GM21367 (cell line): ENCODE results near the gene NSMCE1.

ENCODE experiments used
- ATAC-seq: cut with Tn5 transposase; IDR thresholded peaks from one replicate; pipeline ENCODE4 v1.9.1; 2021; ENCODE audit not compliant: unreplicated experiment

Gene NSMCE1

DNA sequence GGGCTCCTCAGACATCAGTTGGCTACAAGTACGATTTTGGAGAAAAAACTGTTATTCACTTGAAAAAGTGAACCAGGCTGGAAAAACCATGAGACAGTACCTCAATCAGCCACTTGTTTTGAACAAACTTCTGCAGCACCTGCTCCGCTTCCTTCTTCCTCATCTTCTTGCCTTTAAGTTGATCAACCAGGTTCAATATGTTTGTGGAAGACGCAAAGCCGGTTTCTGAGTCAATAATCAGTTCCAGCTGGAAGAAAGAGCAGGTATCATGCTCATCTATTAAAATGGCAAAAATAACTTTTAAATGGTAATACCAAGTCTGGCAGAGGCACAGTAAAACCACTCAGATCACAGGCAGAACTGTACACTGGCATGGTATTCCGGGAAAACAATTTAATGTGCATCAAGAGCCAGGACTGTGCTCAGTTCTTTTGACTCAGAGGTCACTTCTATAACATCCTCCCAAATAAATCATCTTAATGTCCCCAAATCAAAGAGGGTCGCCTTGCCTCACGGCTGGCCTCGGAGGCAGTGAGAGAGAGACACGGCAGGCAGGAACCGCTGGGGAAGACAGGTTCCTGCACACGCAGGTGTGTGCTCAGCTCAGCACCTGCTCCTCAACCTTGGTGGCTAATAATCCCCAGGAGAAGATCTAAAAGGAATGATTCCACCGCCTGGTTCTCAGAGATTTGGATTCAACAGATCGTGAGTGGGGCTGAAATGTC, 35.5 kb downstream of the NSMCE1 start:
- no peak for ATAC-seq

GRCh38 chr16:27232061-27232900, 36.3 kb downstream of the NSMCE1 start:
- no peak for ATAC-seq

GRCh38 chr16:27231692-27232060, 36.9 kb downstream of the NSMCE1 start:
- ATAC-seq, result no peak

- no peak for ATAC-seq
Observed at GRCh38 chr16:27230562-27231001, 38.0 kb downstream of the NSMCE1 start.

DNA sequence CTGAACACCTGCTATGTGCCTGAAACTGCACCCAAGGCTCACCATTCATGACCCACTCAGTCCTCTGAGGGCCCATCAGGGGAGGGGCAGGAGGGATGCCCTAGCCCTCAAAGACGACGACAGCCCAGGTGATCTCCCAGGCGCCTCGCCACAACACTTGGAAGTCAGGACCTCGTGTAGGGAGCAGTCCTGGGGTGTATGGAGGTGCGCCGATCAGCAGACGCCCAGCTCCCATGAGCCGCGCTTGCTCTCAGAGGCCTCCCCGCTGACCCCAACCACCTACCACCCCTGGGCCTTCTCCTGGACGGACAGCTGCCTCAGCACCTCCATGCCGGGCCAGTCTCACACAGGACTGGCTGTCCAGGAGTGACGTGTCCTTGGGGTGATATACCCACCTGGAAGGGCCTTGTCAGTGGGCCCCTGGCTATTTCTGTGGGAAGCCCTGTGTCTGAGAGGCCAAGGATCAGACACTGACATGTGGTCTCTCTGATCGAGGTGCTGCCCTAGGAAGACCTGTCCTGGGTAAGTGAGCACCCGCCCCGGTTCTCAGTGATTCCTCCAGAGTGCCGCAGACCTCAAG, 38.6 kb downstream of the NSMCE1 start:
- ATAC-seq, result no peak

- ATAC-seq, result no peak
Observed at GRCh38 chr16:27228621-27229501, 39.7 kb downstream of the NSMCE1 start.

GRCh38 chr16:27228045-27228444, 40.5 kb downstream of the NSMCE1 start:
- no peak for ATAC-seq

GRCh38 chr16:27226976-27227705, 41.4 kb downstream of the NSMCE1 start:
- ATAC-seq, result no peak

- no peak for ATAC-seq
Observed at GRCh38 chr16:27226476-27226875, 42.1 kb downstream of the NSMCE1 start.

DNA sequence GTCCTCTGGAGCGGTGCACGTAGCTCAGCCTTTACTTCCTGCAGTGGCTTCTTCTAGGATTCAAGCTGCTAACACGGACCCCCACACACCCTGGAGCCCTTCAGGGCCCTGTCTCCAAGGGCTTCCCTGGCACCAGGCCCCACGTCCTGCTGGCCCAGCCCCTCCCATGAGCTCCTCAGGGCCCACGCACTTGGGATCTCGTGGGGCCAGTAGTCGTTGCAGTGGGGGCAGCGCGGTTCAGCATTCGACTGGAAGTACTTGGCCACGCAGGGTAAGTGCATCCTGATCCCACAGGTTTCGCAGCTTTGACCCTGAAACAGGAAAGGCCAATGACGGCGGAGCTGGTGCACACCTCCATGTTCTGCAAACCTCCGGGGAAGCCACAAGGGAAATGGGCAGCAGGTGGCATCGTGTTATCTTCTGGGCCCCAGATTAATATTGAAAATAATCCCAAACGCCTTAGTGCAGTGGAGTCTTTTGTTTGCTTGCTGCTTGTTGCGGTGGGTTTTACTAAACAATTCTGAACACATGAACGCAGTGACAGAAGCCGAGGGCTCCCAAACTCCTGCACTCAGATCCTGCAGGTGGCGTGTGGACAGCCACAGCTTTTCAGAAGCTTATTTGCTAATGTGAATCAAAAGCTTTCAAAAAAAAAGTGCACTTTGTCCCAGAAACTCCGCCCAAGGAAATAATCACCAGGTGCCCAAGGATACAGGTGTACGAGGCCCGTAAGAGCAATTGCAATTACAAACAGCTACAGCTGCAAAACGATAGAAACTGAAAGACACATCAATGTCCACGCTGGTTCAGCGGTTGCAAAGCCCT, 42.8 kb downstream of the NSMCE1 start:
- ATAC-seq, result no peak

DNA sequence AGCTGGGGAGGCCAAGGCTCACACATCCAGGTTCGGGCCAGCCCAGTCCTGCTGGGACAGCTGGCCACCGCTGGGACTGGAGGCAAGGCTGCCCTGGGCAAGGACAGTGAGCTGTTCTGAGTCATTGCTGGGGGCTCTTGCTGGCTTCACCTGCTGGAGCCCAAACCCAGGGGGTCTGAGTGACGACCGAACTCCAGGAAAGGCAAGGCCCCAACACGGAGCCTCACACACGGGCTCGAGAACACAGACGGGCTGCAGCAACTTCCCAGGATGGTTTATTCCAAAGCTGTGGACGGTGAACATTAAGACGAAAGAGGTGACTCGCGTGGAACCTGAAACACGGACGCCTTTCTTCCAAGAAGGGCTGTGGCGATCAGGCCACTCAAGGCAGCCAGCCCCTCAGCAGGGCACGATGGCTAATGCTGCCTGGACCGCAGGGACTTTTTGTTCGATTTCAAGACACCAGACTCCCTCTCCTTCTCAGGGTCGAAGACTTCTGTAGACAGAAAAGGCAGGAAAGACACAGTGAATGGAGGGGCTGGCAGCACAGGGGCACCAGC, 43.8 kb downstream of the NSMCE1 start:
- no peak for ATAC-seq

- ATAC-seq, result no peak
Observed at GRCh38 chr16:27224271-27224737, 44.3 kb downstream of the NSMCE1 start.

GRCh38 chr16:27223701-27224100, 44.9 kb downstream of the NSMCE1 start:
- ATAC-seq, result no peak

- no peak for ATAC-seq
Observed at GRCh38 chr16:27223226-27223610, 45.4 kb downstream of the NSMCE1 start.

DNA sequence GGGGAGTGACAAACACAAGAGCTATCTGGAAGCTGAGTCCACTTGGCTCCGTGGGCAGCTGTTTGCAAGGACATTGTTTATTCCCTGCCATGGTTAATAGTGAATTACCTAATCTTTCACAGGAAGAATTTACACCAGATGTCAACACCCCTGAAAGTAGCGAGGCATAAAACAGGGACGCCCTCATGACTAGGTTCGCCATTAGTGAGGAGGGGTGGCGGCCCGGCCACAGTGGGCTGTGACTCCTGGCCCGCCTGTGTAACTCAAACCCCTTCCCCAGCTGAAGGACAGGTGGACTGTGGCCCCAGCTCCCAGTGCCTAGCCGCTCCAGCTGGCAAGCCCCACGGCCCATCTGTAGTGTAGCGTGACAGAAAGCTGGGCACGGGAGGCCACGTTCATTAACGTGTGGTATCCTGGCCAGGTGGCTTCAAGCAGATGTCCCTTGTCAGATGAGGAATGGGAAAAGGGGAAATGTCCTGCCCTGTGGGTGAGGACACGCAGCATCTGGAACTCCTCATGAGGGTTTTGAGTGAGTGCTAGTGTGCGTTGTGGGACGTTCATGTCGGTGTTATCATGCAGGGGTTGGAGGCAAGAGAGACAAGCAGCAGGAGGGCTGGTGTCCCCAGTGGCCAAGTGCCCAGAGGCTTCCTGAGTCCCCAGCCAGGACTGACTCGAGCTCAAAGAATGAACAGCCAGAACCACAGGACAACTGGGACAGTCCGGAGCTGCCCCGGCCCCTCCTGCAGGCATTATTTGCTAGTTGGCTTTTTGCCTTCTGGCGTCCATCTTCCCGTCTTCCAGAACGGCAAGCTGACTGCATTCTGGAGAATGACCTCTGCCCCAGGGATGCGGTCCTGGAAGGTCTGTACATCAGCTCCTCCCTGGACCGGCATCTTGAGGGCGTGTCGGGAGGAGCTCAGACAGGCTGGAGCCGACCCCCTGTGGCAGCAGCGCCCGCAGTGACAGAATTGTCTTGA, 46.0 kb downstream of the NSMCE1 start:
- ATAC-seq, result no peak

DNA sequence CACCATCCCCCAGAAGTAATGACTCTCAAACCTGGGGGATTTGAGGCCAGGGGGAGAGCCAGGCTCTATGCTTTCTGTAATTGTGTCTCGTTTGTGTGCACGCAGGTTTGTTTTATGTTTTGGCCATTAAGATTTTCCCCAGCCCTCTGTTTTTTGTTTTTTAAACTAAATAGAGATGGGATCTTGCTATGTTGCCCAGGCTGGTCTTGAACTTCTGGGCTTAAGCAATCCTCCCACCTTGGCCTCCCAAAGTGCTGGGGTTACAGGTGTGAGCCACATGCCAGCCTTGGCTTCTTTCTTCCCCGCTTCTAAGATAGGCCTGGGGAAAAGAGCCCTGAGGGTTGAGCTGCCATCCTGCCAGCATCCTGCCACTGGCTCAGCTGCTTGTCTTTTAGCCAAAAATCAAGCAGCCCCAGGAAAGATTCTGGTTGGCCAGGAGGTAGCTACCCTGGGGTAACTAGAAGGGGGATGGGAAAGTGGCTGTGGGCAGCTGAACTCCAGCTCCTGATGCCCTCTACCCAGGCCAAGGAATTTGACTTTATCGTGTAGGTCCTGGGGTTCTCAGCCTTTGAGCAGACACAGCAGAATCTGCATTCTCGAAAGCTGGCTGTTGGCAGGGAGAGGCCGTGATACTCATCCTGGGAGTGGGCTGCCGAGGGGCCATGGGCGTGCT, 46.9 kb downstream of the NSMCE1 start:
- no peak for ATAC-seq

GRCh38 chr16:27220991-27221390, 47.6 kb downstream of the NSMCE1 start:
- no peak for ATAC-seq
